Muscle layer of duodenum (tissue), 2 donors: ENCODE measurements around the gene PPP1R3F.

Experiments
- H3K27ac ChIP-seq: one replicate; pipeline ENCODE4 v1.7.0; 2013; ENCODE audit warnings: mild to moderate bottlenecking, low read length
- H3K27me3 ChIP-seq: one replicate; pipeline ENCODE4 v1.7.0; 2013; ENCODE audit warnings: low read depth, mild to moderate bottlenecking, control low read depth, low read length
- H3K36me3 ChIP-seq, 2 donors: one replicate each; pipeline ENCODE4 v1.7.0; 2013; ENCODE audit warnings: low read length in 2 of 2, control low read depth in 1 of 2, mild to moderate bottlenecking in 1 of 2; ENCODE audit not compliant: insufficient read depth in 2 of 2, control insufficient read depth in 1 of 2
- H3K4me1 ChIP-seq, 2 donors: one replicate each; pipeline ENCODE4 v1.7.0; 2013; ENCODE audit warnings: low read length in 2 of 2, mild to moderate bottlenecking in 2 of 2, control low read depth in 1 of 2, moderate library complexity in 1 of 2; ENCODE audit not compliant: insufficient read depth in 2 of 2, control insufficient read depth in 1 of 2
- H3K4me3 ChIP-seq, 2 donors: one replicate each; pipeline ENCODE4 v1.7.0; 2013; ENCODE audit warnings: low read length in 2 of 2, low read depth in 1 of 2, mild to moderate bottlenecking in 1 of 2
- H3K9me3 ChIP-seq, 2 donors: one replicate each; pipeline ENCODE4 v1.7.0; 2013; ENCODE audit warnings: low read length in 2 of 2, control low read depth in 1 of 2, mild to moderate bottlenecking in 1 of 2; ENCODE audit not compliant: control insufficient read depth in 1 of 2
- donor health status: healthy.

Gene PPP1R3F

DNA sequence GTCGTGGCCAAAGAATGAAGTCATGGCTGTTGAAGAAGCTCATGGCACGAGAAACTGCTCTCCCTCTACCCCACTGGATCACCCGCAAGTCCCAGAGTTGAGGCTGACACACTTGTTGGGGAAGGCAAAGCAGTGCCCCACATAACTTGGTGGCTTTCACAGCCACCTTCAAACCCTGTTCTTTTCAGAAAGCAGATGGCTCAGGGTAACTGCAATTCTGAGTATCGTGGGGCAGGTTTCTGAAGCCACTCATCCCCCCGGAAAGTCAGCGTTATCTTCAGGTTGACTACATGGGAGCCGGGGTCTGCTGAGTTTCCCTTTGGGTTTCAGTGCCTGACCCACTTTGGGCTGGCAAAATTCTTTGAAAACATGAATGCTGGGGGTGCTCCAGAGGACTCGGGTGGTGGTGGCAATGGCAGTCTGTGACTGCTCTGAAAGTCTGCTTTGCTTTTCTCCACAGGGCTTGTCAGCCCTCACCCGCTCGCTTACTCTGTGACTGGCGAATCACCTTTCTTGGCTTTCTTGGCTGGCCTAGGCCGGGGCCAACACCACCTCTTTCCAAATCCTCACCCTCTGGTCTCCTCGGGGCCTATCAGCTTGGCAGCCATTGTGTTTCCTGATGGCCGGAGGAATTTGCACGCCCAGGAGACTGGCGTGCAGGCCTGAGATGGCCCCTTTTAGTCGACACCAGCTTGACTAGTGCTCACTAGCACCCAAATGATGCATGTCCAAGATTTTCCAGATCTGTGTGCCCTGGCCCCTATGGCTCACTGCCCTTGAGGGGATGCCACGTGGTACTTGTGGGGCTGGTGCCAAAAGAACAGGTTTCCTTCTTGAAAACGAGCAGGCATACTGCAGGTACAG is 7.3 kb downstream of the PPP1R3F start:
- Histone ChIP-seq H3K4me3 (no peak overlapping the region), H3K27me3 (no peaks in the 10 kb centered on the region)

DNA sequence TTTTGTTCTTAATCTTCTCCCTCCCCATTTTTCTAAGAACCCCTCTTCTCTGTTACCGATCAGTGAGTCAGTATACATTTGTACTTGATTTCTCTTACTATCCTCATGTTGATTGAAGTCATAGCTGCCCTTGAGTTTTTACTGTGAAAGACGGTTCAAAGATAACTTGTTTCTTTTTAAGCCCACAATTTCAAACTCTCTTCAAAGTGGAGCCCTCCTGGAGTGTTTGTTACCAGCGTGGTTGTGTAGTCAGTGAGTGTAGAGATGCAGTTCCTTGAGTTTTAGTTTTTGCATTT is 7.9 kb downstream of the PPP1R3F start:
- no peak overlapping the region for H3K27ac ChIP-seq
- no peaks in the 10 kb centered on the region for H3K9me3 ChIP-seq
- H3K27me3 ChIP-seq, result no peaks in the 10 kb centered on the region
- no peak overlapping the region for H3K4me3 ChIP-seq
- no peaks in the 10 kb centered on the region for H3K36me3 ChIP-seq
- peaks cover 2 to 22% of the 10 kb centered on the region in 2 donors for H3K4me1 ChIP-seq

More for the DNA sequence above, 7.3 kb downstream of the PPP1R3F start:
- Histone ChIP-seq H3K9me3 (no peaks in the 10 kb centered on the region), H3K27ac (no peak overlapping the region), H3K4me1 (peaks cover 7 to 27% of the 10 kb centered on the region in 2 donors), H3K36me3 (no peaks in the 10 kb centered on the region)

DNA sequence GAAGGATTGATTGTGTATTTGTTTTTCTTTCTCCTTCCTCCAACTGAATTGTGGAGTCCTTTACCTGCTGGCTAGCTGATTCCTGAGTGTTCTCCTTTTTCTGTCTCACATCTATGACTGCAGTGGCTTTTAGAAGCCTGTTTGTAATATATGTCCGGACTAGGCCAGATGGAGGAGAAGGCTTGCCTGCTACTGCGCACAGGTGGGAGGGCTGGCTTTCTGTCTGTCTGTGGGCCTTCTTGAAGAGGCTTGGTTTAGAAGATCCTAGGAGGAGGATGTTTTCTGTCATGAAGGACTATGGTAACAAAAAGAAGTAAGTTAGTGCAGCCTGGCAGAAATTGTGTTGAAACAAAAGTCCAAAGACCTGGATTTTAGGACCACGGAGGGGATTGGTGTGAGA is 8.5 kb downstream of the PPP1R3F start:
- no peak overlapping the region for H3K27ac ChIP-seq
- no peaks in the 10 kb centered on the region for H3K36me3 ChIP-seq
- H3K9me3 ChIP-seq, result no peaks in the 10 kb centered on the region
- H3K27me3 ChIP-seq, result no peaks in the 10 kb centered on the region
- no peak overlapping the region for H3K4me3 ChIP-seq
- H3K4me1 ChIP-seq, result peaks cover 0 to 17% of the 10 kb centered on the region in 2 donors

DNA sequence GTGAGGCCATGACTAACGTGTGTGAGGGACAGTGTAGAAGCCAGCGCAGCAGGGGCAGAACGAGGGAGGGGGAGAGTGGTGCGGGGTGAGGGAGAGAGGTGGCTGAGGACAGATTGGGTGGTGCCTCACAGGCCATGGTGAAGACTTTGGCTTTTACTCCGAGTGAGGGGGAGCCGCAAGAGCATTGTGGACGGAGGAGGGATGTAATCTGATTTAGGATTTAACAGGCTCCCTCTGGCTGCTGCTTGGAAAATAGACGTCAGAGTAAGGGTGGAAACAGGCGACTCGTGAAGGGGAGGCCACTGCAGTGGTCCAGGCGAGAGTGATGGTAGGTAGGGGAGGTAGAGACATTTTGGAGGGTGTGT is 13.0 kb downstream of the PPP1R3F start:
- Histone ChIP-seq H3K36me3 (no peaks in the 10 kb centered on the region), H3K27me3 (no peaks in the 10 kb centered on the region), H3K4me1 (no peaks in the 10 kb centered on the region), H3K27ac (no peak overlapping the region), H3K4me3 (no peak overlapping the region), H3K9me3 (no peaks in the 10 kb centered on the region)

DNA sequence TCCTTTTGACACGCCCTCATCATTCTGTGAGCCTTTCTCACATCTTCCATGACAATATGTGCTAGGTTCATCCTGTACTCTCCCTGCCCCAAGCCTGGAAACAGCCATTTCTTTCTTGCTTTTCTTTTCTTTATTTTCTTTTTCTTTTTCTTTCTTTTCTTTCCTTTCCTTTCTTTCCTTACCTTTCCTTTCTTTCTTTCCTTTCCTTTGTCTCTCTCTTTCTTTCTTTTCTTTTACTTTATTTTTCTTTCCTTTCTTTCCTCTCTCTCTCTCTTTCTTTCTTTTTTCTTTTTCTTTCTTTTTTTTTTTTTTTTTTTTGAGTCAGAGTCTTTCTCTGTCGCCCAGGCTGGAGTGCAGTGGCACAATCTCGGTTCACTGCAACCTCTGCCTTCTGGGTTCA is 14.6 kb downstream of the PPP1R3F start:
- H3K4me1 ChIP-seq, result no peaks in the 10 kb centered on the region
- no peak overlapping the region for H3K27ac ChIP-seq
- H3K36me3 ChIP-seq, result no peaks in the 10 kb centered on the region
- H3K4me3 ChIP-seq, result no peak overlapping the region
- no peaks in the 10 kb centered on the region for H3K27me3 ChIP-seq
- H3K9me3 ChIP-seq, result no peaks in the 10 kb centered on the region

DNA sequence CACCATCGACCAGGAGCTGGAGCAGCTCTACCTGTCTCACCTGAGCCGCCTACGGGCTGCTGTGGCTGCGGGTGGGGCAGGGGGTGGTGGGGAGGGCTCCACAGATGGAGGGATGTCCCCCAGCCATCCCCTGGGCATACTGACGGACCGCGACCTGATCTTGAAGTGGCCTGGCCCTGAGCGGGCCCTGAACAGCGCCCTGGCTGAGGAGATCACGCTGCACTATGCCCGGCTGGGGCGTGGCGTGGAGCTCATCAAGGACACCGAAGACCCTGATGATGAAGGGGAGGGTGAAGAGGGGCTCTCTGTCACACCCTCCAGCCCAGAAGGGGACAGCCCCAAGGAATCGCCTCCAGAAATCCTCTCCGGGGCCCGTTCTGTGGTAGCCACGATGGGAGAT is 16.5 kb downstream of the PPP1R3F start:
- no peaks in the 10 kb centered on the region for H3K36me3 ChIP-seq
- no peak overlapping the region for H3K27ac ChIP-seq
- no peaks in the 10 kb centered on the region for H3K4me1 ChIP-seq
- no peak overlapping the region for H3K4me3 ChIP-seq
- H3K27me3 ChIP-seq, result no peaks in the 10 kb centered on the region
- H3K9me3 ChIP-seq, result no peaks in the 10 kb centered on the region

DNA sequence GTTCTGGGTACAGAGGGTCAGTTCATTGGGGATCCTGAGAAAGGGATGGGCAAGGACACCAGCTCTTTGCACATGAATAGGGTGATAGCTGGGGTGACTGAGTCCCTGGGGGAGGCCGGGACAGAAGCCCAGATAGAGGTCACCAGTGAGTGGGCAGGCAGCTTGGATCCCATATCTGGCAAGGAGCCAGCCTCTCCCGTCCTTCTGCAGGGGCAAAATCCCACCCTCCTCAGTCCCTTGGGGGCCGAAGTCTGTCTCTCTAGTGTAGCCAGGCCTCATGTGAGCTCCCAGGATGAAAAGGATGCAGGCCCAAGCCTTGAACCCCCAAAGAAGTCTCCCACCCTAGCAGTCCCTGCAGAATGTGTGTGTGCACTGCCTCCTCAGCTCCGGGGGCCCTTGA is 17.0 kb downstream of the PPP1R3F start:
- Histone ChIP-seq H3K4me1 (no peaks in the 10 kb centered on the region), H3K36me3 (no peaks in the 10 kb centered on the region), H3K4me3 (no peak overlapping the region), H3K9me3 (no peaks in the 10 kb centered on the region), H3K27me3 (no peaks in the 10 kb centered on the region), H3K27ac (no peak overlapping the region)

DNA sequence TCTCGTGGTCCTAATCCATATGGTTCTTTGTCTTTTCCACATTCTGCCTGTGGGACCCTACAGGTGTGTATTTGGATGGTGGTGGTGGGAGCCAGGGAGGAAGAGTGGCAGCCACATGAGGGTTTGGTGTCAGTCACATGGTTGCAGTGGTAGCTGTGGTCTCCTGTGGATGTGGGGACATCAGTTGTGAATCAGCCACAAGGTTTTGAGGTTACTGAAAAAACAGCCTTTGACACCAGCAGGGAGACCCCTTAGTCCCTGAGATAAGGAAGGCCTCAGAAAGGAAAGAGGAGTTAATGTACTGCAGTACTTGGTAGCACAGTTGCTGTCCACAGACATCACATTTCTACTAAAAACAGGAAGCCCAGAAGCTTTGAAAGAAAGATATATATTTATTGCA is 18.1 kb downstream of the PPP1R3F start:
- Histone ChIP-seq H3K27ac (no peak overlapping the region), H3K4me1 (peaks cover 0 to 5% of the 10 kb centered on the region in 2 donors), H3K36me3 (no peaks in the 10 kb centered on the region), H3K27me3 (no peaks in the 10 kb centered on the region), H3K4me3 (no peak overlapping the region), H3K9me3 (no peaks in the 10 kb centered on the region)

DNA sequence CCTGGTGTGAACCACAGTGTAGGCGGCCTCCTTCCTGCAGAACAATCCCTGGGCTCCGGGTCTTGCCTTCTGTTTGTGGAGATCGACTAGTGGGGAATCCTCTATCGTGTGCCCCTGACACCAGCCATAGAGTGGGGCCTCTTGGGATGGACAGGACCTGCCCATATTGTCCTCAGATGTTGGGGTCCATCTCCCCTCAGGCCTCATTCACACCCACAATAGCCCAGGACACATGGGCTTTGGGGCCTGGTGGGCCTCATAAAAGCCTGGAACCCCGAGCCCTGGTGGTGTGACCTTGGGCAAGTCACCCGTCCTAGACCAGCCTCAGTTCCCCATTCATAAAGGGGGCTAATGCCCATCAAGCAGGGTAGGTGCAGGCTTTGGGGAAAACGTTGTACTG is 20.6 kb downstream of the PPP1R3F start:
- H3K4me1 ChIP-seq, result peaks cover 0 to 5% of the 10 kb centered on the region in 2 donors

DNA sequence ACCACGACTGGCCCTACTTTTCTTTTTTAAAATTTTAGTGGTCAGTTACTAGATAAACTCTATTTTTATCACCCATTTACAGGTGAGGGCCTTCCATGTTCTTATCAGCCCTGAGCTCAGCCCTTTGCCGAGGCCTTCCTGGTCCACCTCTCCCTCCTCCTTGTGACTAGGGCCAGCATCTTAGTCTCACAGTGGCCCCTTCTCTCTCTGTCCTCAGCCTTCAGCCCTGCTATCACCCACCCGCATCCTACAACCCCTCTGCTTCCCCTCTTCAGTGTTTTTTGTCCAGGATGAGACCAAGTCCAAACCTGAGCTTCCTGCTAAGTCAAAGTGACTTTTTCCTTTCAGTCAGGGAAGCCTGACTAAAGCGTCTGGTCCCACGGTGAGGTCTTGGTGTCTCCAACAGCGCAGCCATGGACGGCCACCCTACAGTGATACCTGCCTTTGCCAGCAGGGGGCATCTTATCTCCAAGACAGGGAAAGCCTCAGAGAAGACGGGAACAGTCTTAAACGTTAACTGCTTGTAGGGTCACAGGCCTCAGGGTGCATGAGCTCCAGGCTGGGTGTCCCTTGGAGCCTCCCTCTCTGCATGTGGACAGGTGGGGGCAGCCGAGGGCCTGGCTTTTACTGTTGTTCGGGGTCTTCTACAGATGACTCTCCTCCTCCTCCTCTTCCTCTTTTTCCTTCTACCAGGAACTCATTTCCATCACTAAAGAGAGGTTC is 22.2 kb downstream of the PPP1R3F start:
- no peaks in the 10 kb centered on the region for H3K36me3 ChIP-seq
- no peak overlapping the region for H3K4me3 ChIP-seq
- no peak overlapping the region for H3K27ac ChIP-seq
- peaks cover 0 to 5% of the 10 kb centered on the region in 2 donors for H3K4me1 ChIP-seq
- no peaks in the 10 kb centered on the region for H3K27me3 ChIP-seq
- H3K9me3 ChIP-seq, result no peaks in the 10 kb centered on the region

More for the DNA sequence above, 20.6 kb downstream of the PPP1R3F start:
- Histone ChIP-seq H3K36me3 (no peaks in the 10 kb centered on the region), H3K27me3 (no peaks in the 10 kb centered on the region), H3K9me3 (no peaks in the 10 kb centered on the region), H3K27ac (no peak overlapping the region), H3K4me3 (no peak overlapping the region)

DNA sequence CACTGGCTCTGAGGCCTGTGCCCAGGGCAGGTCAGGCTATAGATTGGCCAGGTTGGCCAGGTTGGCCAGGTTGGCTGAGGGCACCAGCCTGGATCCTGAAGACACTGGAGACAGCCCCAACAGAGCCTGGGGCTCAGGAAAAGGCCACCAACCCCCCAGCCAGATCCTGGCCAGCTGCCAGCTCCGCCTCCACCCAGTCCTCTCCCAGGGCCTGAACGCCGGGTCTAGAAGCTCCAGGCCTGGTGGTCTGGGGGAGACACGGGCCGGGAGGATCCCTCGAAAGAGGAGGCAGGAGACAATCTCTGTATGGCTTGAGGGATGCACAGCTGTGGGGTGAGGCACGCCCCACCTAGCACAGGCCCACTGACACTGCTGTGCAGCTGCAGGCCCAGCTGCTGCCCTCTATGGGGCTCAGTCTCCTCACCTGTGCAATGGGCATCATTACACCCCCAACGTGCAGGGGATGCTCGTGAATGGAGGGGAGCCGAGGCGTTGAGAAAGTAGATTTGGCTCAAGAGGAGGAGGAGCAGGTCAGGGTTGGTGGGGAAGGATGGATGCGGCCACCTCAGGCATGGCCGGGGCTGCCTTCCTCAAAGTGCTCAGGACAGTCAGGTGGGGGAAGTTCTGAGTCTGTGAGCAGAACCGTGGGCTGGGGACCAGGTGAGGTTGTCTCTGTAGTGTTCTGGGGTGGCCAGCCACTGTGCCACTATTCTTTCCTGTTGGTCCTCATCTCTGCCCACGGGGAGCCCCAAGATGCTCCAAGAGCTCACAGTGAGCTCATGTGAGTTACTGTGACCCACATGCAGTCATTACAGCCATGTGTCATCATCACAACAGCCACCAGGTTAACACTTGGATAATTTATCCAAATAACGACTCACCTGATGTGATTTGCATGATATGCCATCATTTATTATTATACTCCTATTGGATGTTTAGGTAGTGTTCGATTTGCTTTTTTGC is 23.1 kb downstream of the PPP1R3F start:
- Histone ChIP-seq H3K36me3 (no peaks in the 10 kb centered on the region), H3K27me3 (no peaks in the 10 kb centered on the region), H3K9me3 (no peaks in the 10 kb centered on the region), H3K4me1 (peaks cover 0 to 5% of the 10 kb centered on the region in 2 donors), H3K4me3 (no peak overlapping the region), H3K27ac (no peak overlapping the region)
